22Rv1 (cell line): ENCODE data around the gene CSTA.

Experiments
- CTCF ChIP-seq: fragments of 450-650 bp; IDR thresholded peaks from 2 replicates; pipeline ENCODE4 v1.5.1; 2017; ENCODE audit warnings: mild to moderate bottlenecking
- ZFX ChIP-seq: fragments of 450-650 bp; IDR thresholded peaks from 2 replicates; pipeline ENCODE4 v1.6.1; 2017; ENCODE audit warnings: antibody characterized with exemption, borderline replicate concordance

DNA sequence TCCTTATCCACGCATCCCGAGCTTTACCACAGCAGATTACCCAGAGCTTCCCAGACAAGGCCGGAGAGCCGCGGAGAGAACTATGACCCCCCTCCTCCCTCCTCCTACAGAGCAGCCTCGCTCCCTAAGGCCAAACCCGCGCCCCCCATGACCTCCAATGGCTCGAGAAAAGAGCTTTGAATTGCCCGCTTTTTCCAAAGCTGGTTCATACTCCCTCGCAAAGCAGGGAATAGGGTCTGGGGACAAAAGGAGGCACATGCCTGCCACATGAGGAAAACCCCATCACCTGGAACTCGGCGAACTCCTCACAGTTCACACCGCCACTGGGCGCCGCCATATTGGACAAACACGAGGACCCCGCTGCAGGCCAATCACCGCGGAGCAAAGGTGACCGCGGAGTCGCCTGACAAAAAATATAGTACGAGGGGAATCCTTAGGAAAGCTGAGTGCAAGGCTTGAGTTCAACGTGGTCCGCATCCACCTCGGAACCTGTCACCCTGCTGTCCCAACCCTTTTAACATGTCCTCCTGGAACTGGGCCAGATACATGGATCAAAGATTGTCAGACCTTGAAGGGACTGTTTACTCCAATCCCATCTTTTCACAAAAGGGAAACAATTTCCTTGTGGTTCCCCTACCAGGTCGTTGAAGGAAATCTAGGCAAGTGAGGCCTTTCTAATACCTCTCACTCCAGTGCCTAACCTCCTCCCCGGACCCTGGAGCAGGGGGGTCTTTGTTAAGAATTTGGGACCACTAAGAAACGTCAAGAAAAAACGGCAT, 58.0 kb downstream of the CSTA start, which contains the start of gene MIX23:
- TF ChIP-seq CTCF (no peak), ZFX (no peak)
